Aorta (tissue), 5 donors: ENCODE results near the gene UBE2L5. TPM values are rescaled to one million over a fixed set of nuclear protein-coding genes. Genes with fewer than 3 reads are reported as not detected.

Experiments used
- ATAC-seq: fragments of 200-7000 bp; cut with Tn5 transposase; one replicate; pipeline ENCODE4 v1.9.1; 2022; ENCODE audit warnings: moderate library complexity; ENCODE audit not compliant: low FRiP score
- DNase-seq, 2 donors: peaks; one replicate each; pipeline ENCODE4 v3.0.0-alpha.2; 2020
- H3K27ac ChIP-seq, 2 donors: one replicate each; pipeline ENCODE4 v1.5.1; 2013; ENCODE audit warnings: low read length in 2 of 2, mild to moderate bottlenecking in 2 of 2, moderate library complexity in 2 of 2, control low read depth in 1 of 2, inconsistent platforms in 1 of 2, low read depth in 1 of 2
- H3K27me3 ChIP-seq, 2 donors: one replicate each; pipeline ENCODE4 v1.6.1; 2013; ENCODE audit warnings: control low read depth in 1 of 2, low read length in 1 of 2, mild to moderate bottlenecking in 1 of 2, moderate library complexity in 1 of 2; ENCODE audit not compliant: insufficient read depth in 2 of 2, control insufficient read depth in 1 of 2
- H3K36me3 ChIP-seq, 2 donors: one replicate each; pipeline ENCODE4 v1.6.1; 2013; ENCODE audit warnings: control low read depth in 1 of 2, low read length in 1 of 2, mild to moderate bottlenecking in 1 of 2; ENCODE audit not compliant: insufficient read depth in 2 of 2, control insufficient read depth in 1 of 2
- H3K4me1 ChIP-seq, 2 donors: one replicate each; pipeline ENCODE4 v1.6.1; 2013; ENCODE audit warnings: low read length in 2 of 2, control low read depth in 1 of 2, mild to moderate bottlenecking in 1 of 2, moderate library complexity in 1 of 2; ENCODE audit not compliant: insufficient read depth in 2 of 2, control insufficient read depth in 1 of 2
- H3K4me3 ChIP-seq, 2 donors: one replicate each; pipeline ENCODE4 v1.5.1; 2013; ENCODE audit warnings: low read length in 2 of 2, control low read depth in 1 of 2, mild to moderate bottlenecking in 1 of 2
- H3K9me3 ChIP-seq: one replicate; pipeline ENCODE4 v1.6.1; 2013; ENCODE audit warnings: mild to moderate bottlenecking, low read length; ENCODE audit not compliant: control insufficient read depth
- WGBS, 2 donors: extraction: QIAGEN DNeasy Blood & Tissue Kit; methylation state at CpG; one replicate each; pipeline ENCODE4 v1.1.7; 2013; 5-methylcytosine and 5-hydroxymethylcytosine counted together
- intact Hi-C, 2 donors: fragments of 100-400 bp; cut with DNase I; formaldehyde crosslinking; loops; one replicate each; pipeline versions ENCODE4 v1.14.2 to v1.15.0; 2022
- polyA plus RNA-seq, 2 donors: library from polyadenylated mRNA; stranded (reverse); fragments of 200-250 nt; gene quantifications; one replicate each; pipeline ENCODE4 v1.2.3, GENCODE V29; 2013
- total RNA-seq, 2 donors: library from RNA; stranded (reverse); fragmentation: NEBNext Ultra II Directional; extraction: Animal tissue kit (Norgen Biotek cat#: 25700); gene quantifications; one replicate each; pipeline ENCODE4 v1.2.1, GENCODE V29; 2021
- donor health status: healthy with polysubstance abuse.
- donor health status: Bipolar disorder and iron deficiency.
- donor health status: DM: no; HTN: no; CAD: no.
- donor health status: DM: no; HTN: no; CAD: no.
- donor health status: DM: yes; HTN: yes; CAD: no.

The UBE2L5 gene
- total and polyA plus RNA-seq, 4 donors = 0.61 to 1.7 TPM; not detected in 2

DNA sequence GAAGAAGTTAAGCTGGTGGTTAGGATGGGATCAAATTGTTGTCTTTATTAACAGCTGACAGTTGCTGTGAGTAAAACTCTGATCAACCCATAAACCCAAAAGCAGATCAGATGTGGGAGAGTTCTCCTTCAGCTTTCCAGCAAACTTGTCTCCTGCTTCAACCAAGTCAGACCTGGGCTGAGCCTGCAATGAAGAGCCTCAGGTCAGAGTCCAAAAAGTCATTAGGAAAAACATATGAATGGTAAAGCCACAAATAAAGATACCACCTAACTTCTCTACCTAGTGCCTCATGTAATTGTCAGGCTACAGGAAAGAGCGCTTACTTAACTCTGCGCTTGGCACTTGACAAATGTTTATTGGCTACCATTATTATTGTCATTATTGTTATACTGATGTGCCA, 21.9 kb upstream of the UBE2L5 start:
- intact Hi-C loops = loop anchor here in 1 of 2 donors (10.0 kb wide), 2 partner anchors 96 to 266 kb away; partner anchors contain the start of gene KATNAL1
- Histone ChIP-seq H3K4me3 (no peak overlapping the region), H3K27ac (no peak overlapping the region), H3K9me3 (no peaks in the 10 kb centered on the region), H3K27me3 (no peaks in the 10 kb centered on the region), H3K4me1 (no peaks in the 10 kb centered on the region), H3K36me3 (no peaks in the 10 kb centered on the region)
- WGBS, 2 donors = 94 to 99% methylated on average over 2 of the region's 2 CpGs
- ATAC-seq (no peak), DNase-seq (no peak)

DNA sequence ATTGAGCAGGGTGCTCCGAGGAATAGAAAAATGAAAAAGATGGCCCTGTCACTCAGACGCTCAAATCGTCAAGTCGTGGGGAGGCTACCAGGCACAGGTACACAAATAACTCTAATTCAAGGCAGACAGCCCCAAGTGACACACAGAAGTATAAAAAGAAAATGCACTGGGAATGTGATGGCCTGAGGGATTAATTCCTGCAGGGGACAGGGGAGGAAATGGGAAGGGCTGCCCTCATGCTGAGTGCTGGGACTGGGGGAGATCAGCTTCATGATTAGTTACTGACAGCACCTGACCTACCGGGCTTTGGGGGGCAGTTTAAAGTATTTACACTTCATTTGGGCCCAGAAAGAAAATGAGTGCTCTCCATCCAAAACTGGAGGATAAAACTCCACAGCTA, 20.9 kb upstream of the UBE2L5 start:
- no peak for DNase-seq

DNA sequence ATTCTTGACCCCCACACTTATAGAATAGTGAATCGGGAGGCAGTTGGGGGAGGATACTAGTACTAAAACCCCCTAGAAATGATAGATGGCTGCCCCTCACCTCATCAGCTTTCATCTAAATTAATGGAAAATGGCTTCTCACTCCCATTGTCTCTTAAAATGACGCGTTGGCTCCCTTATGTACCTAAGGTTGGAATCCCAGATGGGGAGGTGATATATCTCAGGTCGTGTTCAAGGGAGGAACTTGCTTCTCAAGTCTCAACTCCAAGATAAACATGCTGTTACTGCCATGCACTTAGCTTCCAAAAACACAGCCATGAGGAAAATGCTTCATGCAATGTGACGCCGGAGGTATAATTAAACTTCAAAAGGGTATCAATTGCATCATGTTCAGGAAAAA, 18.8 kb upstream of the UBE2L5 start:
- ATAC-seq (no peak), DNase-seq (no peak)
- Histone ChIP-seq H3K27me3 (no peaks in the 10 kb centered on the region), H3K4me1 (no peaks in the 10 kb centered on the region), H3K9me3 (no peaks in the 10 kb centered on the region), H3K36me3 (no peaks in the 10 kb centered on the region), H3K4me3 (no peak overlapping the region), H3K27ac (no peak overlapping the region)
- intact Hi-C loops = loop anchor here in 1 of 2 donors (10.0 kb wide), 2 partner anchors 99 to 269 kb away; partner anchors contain the start of gene KATNAL1
- WGBS, 2 donors = 62 to 67% methylated on average over 6 of the region's 6 CpGs

More for the DNA sequence above, 20.9 kb upstream of the UBE2L5 start:
- Histone ChIP-seq H3K27me3 (no peaks in the 10 kb centered on the region), H3K27ac (no peak overlapping the region), H3K4me3 (no peak overlapping the region), H3K36me3 (no peaks in the 10 kb centered on the region), H3K9me3 (no peaks in the 10 kb centered on the region), H3K4me1 (no peaks in the 10 kb centered on the region)
- ATAC-seq = no peak
- 93 to 95% methylated on average over 5 of the region's 5 CpGs for WGBS, 2 donors
- intact Hi-C loops = loop anchor here in 1 of 2 donors (10.0 kb wide), 2 partner anchors 97 to 267 kb away; partner anchors contain the start of gene KATNAL1

DNA sequence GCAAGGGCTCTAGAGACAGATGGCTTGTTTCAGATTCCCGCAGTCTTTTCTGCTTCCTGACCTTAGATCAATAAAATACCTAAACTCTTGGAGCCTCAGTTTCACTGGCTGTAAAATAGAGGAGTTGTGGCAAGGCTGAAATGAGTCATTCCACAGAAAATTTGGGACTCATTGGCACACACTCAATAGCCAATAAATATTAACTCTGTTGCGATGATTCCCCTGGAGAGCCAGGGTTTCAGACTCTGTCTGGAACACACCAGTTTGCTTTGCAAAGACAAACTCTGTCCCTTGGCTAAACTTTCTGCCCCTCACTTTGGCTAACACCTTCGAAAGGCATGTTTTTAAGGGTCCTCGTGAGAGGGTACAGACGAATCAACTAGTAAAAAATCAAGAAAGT, 18.1 kb upstream of the UBE2L5 start:
- intact Hi-C loops = loop anchor here in 1 of 2 donors (10.0 kb wide), 2 partner anchors 99 to 269 kb away; partner anchors contain the start of gene KATNAL1
- WGBS, 2 donors = 84 to 88% methylated on average over 5 of the region's 5 CpGs
- Histone ChIP-seq H3K9me3 (no peaks in the 10 kb centered on the region), H3K4me1 (no peaks in the 10 kb centered on the region), H3K36me3 (no peaks in the 10 kb centered on the region), H3K27me3 (no peaks in the 10 kb centered on the region), H3K4me3 (no peak overlapping the region), H3K27ac (no peak overlapping the region)
- ATAC-seq (no peak), DNase-seq (no peak)

DNA sequence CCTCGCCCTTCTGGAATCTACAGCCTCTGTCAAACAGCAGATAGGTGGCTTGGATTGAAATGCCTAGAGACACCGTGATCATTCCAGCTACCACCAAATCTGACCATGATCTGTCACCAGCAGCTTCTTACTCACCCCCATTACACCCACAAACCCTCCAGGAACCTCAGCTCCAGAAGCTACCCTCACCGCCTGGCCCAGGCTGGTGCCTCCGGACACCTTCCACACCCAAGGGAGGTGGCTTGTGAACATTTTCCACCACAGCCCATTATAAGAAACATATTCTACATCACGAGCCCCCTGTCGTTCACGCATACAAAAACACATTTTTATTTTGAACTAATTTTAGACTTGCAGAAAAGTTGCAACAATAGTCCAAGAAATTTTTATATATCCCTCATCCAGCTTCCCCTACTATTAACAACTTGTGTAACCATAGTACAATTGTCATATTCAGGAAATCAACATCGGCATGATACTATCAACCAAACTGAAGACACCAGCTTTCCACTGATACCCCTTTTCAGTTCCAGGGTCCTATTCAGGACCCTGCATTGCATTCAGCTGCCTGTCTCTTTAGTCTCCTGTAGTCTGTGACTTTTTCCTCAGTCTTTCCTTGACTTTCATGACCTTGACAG, 15.4 kb upstream of the UBE2L5 start:
- intact Hi-C loops = loop anchor here (5.0 to 10.0 kb wide), 4 partner anchors 55 to 275 kb away; partner anchors contain the start of gene KATNAL1 (in 1 of the 2)
- H3K27ac ChIP-seq = no peak overlapping the region
- ATAC-seq = no peak

DNA sequence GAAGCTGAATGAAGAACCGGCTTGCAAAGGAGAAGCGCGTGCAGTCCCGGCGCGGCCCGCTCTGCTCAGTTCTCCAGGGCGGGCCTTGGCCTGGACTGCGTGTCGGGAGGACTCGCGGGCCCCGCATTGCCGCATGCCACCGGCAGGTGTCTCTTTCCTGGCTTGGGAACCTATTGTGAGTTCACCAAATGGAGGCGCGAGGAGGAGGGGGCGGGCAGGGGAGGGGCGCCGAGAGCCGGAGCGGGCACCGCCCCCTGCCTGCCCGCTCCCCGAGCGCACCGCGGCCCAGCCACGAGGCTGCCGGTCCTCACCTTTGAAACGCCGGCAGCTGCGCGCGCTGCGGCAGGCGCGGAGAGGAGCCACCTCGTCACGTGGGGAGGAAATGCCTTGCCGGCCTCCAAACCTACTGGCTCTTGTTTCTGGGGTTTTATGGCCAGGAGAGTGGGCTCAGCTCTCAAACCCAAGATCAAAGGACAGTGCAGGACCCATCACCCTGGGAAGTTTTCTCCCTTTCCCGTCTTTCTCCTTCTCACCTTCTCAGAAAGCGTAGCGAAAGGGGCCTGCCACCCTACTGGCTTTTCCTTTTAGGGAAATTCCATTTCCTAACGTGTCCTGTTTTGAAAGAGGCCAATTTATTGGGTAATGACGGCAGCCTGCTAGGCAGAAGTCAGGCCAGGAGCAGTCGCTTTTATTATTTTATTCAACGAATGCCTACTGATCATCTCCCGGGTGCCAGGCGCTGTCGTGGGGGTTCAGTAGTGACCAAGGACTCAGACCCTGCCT, 13.8 kb upstream of the UBE2L5 start:
- Histone ChIP-seq H3K4me3 (no peak overlapping the region), H3K27ac (peak overlapping the region; percentile 84 to 85), H3K9me3 (no peaks in the 10 kb centered on the region), H3K36me3 (no peaks in the 10 kb centered on the region), H3K27me3 (no peaks in the 10 kb centered on the region), H3K4me1 (no peaks in the 10 kb centered on the region)
- ATAC-seq = peak; percentile 94
- DNase-seq = peak; percentile 96 to 99
- 12 to 14% methylated on average over 47 to 51 of the region's 51 CpGs for WGBS, 2 donors
- intact Hi-C loops = loop anchor here (1.0 to 10.0 kb wide), 5 partner anchors 54 to 276 kb away; partner anchors contain the start of gene KATNAL1 (in 1 of the 2)

More for the DNA sequence above, 15.4 kb upstream of the UBE2L5 start:
- no peak for DNase-seq
- Histone ChIP-seq H3K27me3 (no peaks in the 10 kb centered on the region), H3K4me1 (no peaks in the 10 kb centered on the region), H3K36me3 (no peaks in the 10 kb centered on the region), H3K9me3 (no peaks in the 10 kb centered on the region), H3K4me3 (no peak overlapping the region)
- WGBS, 2 donors = 91 to 97% methylated on average over 8 of the region's 8 CpGs

DNA sequence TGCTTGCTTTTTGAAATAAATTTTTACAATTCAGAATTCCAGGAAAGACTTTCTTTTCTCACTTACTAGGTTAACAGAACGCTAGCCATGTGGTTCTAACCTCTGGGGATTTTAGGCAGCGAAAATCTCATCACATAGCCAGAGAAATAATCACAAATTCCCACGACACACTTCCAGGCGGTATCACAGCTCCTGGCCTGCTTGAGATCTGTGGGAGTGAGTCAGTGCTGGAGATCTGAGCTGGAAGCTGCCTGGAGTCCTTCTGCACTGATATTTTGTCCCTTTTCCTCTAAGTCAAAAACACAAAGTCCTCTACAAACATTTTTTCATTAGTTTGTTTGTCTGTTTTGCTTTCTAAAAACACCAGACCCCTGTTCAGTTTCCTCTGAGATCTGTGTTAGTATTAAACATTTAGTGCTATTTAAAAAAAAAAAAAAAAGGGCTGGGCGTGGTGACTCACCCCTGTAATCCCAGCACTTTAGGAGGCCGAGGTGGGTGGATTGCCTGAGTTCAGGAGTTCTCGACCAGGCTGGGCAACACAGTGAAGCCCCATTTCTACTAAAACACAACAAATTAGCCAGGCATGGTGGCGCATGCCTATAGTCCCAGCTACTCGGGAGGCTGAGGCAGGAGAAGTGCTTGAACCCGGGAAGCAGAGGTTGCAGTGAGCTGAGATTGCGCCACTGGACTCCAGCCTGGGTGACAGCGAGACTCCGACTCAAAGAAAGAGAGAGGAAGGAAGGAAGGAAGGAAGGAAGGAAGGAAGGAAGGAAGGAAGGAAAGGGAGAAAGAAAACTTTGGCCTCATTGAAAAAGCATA, 12.2 kb upstream of the UBE2L5 start:
- H3K9me3 ChIP-seq = no peaks in the 10 kb centered on the region
- ATAC-seq = peak; percentile 67
- H3K27ac ChIP-seq = peak overlapping the region; percentile 73 to 84
- DNase-seq = peak in 1 of 2 donors; percentile 62
- WGBS, 2 donors = 58 to 61% methylated on average over 13 of the region's 13 CpGs
- H3K4me3 ChIP-seq = no peak overlapping the region
- no peaks in the 10 kb centered on the region for H3K36me3 ChIP-seq
- H3K4me1 ChIP-seq = no peaks in the 10 kb centered on the region
- H3K27me3 ChIP-seq = no peaks in the 10 kb centered on the region
- intact Hi-C loops = loop anchor here (5.0 to 10.0 kb wide), 4 partner anchors 52 to 278 kb away; partner anchors contain the start of gene KATNAL1 (in 1 of the 2)

DNA sequence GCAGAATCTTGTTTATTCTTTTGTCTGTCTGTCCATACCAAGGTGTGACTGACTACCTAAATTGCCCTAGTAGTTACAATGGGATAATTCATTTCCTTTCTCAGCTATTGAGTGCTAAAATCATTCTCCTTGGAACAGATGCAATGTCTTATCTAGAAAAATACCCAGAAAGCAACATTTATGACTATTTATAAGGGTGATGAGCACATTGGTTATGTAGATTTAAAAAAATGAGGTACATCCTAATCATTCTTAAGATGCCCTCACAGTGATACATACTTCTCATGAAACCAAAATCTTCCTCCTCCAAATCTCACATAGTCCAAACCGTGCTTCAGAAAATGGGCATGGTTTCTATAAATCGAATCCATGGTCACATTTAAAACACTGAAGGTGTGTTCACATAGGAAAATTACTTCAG, 11.6 kb upstream of the UBE2L5 start:
- WGBS, 2 donors = 85 to 87% methylated on average over 2 of the region's 2 CpGs
- Histone ChIP-seq H3K27me3 (no peaks in the 10 kb centered on the region), H3K36me3 (no peaks in the 10 kb centered on the region), H3K4me3 (no peak overlapping the region), H3K27ac (no peak overlapping the region), H3K4me1 (no peaks in the 10 kb centered on the region), H3K9me3 (no peaks in the 10 kb centered on the region)
- ATAC-seq = no peak
- DNase-seq = no peak
- intact Hi-C loops = no loop called here
